ENCODE data around the gene FNBP1L.

- no peak for TF ChIP-seq CTCF (conservative IDR thresholded peaks at IDR 0.05 in 1 of 2, IDR thresholded peaks at IDR 0.05 in 1 of 2; ENCODE audit: extremely low read depth in 1 of 2, insufficient read depth in 1 of 2, low read depth in 1 of 2, low read length in 2 of 2)
- no peak for TF ChIP-seq EZH2 (IDR thresholded peaks at IDR 0.05; ENCODE audit: borderline replicate concordance, low read length)
Observed at GRCh38 chr1:93554883-93555872, 107.3 kb downstream of the FNBP1L start.
